NCI-H2227 (cell line): ENCODE data around the gene RGS11.

Experiments used
- DNase-seq: peaks from one replicate; lab custom pipeline; 2025; ENCODE audit not compliant: unreplicated experiment; lab: John Stamatoyannopoulos, UW

RGS11 gene

DNA sequence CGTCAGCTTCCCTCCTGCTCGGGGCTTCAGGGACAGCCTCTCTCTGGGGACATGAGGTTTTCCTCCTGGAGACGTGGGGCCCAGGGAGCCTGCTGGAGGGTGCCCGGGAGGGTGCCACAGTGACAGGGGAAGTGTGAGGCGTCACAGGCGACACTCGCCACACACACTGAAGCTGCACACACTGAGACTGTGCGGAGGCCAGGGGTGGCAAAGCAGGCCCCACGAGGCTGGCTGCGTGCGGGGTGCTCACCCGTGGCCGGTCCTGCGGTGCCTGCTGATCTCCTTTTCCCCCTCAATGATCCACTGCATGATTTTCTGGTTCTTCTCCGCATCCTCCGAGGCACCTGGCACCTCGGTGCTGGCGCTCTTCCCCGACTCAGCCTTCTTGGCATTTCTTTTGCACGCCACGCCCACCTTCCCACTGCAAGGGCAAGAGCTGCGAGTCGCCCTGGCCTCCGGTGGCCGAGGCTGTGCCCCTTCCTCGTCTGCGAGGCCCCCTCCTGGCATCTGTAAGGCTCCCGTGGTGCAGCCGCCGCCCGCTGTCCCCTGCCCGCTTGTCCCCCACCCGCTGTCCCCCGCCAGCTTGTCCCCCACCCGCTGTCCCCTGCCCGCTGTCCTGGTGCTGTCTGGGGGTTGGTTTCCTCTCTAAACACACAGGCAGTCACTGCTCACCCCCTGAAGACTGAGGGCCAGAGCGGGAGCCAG lies 21.2 kb upstream of the RGS11 start:
- no peak for DNase-seq

DNA sequence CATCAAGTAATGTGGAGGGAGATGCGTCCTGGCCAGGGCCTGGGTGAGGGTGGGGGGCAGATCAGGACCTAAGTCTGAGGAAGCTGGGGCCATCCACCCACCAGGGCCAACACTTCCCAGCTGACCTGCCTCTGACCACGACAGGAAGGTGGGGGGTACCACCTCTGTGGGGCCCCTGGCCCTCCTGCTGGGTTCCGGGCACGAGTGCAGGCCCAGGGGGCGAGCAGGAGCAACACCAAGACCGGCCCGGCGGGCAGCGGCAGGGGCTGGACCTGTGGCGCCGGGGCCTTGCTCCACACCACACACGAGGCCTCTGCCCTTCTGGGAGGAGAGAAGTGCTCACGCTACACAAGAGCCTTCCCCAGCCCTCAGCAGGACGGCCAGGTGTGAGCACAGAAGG lies 20.5 kb upstream of the RGS11 start:
- no peak for DNase-seq

DNA sequence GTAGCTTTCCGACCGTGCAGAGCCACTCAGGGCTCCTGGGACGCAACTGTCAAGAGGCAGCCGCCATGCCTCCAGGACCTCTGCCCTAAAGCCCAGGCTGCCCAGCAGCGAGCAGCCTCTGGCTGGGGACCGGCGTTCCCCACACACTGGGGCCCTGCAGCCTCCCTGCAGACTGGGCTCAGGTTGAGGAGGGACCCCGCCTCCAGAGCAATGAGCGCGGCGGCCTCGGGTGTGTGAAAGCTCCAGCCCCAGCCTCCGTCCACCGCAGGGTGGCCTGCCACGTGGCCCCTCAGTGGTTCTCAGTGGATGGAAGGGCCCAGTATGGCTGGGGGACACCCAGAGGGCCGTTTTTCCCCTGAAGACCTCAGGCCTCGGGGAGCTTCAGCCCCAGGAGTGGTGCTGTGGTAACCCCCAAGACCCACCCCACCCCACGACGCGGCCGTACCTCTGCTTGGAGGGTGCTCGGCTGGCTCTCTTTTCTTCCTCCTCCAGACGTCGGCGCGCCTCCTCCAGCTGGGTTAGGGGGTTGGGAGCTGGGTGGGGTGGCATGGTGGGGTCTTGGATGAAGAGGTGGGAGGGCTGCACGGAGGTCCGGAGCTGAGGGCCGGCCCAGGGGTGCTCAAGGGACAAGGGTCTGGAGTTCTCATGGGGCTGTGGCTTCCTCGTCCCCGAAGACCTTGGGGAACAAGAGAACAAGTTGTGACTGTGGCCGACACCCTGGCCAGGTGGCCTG lies 17.5 kb upstream of the RGS11 start:
- DNase-seq: no peak

DNA sequence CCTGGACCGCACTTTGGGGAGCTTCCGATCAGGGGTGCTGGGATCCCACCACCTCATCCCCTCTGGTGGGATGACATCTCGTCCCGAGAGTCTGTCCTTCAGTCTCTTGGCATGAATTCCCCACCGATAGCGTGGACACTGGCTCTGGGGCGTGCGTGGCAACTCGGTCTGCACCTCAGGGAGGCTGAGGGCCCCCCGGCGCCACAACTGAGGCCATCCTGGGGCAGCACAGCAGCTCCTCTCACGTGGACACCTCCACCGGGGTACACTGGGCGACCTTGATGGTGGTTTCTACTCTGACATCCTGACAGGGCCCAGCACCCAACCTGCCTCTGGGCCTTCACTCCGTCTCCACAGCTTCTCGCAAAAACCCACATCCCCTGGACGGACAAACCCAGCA lies 15.8 kb upstream of the RGS11 start:
- no peak for DNase-seq

DNA sequence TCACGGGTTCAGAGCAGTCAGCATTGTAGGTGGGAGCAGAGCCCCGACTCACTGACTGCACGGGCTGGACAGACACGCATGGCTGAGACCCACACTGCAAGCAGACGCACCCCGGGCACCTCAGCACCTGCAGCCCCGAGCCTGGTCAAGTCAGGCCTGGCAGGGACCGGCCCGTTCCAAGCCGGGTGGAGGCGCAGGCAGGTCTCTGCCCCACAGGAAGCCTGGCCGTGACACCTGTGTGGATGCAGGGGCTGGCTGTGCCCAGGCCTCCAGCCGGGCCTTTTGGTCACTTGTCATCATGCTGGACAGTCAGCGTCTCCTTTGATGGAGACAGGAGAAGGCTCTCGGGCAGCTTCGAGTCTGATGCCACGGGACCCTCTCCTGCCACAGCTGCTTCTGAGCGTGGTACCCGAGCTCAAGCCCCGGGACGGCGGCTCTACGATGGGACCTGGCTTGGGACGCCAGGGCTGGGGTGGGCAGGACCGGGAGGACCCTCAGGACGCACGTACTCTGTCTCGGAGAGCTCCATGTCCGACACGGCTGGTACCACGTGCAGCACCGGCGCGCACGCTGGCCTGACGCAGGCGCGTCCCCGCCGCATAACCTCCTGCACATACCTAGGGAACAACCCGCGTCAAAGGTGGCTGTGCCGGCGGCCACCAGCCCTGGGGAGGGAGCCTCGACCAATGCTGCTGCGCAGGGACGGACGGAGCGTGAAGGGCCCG lies 15.1 kb upstream of the RGS11 start:
- DNase-seq: no peak

DNA sequence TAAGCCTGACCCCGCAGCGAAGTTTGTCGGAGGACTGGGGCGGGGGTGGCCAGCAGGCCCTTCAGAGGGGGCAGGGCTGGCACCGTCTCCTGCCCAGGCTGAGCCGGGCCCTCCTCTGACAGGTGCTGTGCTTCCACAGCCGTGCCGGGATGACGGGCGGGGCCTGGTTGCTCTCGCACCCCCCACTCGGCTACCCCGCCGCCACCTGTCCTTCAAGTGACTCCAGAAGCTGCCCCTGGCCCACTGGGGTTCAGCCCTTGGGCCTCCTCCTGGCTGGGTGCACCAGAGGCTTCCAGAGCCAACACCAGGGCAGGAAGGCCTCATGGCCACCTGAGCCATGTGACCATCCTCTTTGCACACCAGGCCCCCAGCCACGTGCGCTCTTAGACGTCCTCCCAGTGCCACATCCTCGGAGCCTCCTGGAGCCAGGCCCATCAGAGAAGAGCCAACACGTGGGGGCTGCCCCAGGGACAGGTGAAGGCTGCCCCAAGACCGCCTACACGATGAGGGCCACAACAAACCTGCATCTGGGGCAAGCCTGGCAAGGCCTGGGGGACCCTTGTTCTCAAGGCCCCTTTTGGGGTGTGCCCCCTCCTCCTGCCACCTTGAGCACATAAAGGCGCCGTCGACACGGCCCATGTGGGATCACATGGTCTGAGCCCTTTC lies 14.4 kb upstream of the RGS11 start:
- DNase-seq: no peak

DNA sequence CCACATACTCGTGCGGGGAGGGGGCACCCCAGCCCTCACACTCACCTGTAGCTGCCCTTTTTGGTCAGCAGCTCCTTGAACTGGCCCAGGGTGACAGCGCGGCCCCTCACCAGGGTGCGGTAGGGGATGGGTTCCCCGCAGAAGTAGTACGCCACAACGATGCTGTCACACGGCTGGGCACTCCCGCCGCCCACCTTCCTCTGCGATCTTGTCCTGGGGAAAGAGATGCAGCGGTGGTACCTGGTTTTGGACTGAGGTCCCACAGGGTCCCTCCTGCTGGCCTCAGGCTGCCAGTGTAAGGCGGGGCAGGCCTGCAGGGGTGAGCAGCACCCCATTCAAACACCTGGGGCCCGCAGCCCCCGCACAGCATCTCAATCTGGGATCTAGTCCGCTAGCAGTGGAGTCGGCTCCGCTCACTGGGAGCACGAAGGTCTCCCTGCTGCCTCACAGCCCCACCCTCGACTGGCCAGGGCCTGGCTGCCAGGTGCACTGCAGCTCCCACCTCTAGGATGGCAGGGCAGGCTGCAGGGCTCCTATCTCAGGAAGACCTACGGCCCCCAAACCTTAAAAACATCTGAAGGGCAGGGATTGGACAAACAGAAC lies 13.8 kb upstream of the RGS11 start:
- DNase-seq: no peak

DNA sequence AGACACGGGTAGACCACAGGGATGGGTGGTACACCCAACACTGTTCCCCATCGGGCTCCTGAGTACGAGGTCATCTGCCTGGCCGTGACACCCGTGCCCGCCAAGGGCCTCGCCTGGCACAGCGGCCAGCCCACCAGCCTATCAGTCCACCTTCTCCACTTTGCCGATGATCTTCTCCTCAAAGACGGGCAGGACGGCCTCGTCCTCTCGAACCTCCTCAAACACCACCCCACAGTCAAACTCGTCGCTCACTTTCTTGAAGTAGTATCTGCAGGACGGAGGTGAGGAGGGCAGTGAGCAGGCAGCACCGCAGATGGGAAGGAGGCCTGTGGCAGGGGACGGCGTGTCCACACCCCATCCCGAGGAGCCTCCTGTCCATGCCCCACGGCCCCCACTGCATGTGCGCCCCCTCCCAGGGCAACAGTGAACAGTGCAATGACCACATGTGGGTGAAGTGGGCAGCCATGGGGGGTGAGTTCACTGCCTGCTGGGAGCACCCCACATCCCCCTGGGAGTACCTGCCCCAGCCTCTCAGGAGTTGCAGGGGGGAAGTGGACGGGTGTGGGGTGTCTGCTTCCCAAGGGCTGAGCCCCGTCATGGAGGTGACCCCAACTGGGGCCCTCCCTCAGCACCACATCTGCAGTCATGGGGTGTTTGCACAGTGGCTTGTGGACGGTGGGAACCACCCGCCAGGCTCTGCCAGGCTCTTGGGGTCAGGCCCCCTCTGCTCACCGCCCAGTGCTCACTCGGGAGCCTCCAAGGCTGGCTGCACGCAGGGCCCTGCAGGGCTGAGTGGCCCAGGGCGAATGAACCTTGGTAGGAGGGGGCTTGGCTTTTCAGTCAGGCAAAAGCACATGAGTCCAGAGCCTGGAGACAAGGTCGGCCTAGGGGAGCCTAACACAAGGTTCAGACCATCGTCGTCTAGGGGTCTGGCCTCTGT lies 12.5 kb upstream of the RGS11 start:
- no peak for DNase-seq

DNA sequence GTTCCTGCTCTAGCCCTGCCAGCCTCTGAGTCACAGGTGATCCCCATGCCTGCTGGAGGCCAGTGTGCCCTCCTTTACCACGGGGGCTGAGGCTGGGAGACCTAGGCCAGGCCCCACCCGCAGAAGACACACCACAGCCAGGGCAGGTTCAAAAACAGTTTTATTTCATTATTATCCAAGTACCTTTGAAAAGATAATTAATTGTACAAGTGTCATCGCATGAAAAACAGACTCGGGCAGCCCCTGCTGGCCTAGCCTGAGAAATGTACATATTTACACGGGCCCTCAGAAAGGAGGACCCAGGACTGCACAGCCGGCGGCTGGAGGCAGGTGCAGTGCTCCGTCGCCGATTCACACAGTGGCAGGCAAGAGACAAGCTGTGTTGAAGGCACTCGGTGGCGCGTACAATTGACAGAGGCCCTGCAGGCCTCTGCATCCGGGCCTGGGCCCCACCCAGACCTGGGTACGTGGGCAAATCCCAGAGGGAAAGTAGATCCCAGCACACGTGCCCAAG lies 11.6 kb upstream of the RGS11 start:
- DNase-seq: no peak

DNA sequence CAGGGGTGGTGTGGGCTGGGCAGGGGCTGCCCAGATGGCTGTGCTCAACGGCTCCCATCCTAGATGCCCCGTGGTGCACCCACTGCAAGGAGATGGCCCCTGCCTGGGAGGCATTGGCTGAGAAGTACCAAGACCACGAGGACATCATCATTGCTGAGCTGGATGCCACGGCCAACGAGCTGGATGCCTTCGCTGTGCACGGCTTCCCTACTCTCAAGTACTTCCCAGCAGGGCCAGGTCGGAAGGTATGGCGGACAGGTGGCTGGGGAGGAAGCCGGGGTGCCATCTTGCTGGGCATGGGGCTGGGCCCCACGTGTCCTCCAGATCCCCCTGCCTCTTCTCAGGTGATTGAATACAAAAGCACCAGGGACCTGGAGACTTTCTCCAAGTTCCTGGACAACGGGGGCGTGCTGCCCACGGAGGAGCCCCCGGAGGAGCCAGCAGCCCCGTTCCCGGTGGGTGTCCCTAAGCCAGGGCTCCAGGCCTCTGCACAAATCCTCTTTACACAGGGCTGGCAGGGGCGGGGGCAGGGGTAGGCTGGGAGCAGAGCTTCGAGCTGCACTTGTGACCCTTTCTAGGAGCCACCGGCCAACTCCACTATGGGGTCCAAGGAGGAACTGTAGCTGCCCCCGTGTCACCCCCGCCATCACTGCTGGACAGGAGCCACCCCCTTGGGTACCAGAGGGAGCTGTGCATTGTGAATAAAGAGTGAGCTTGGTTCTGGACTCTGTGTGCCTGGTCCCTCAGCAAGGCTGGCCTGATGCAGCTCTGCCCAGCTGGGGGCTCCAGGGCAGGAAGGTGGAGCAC lies 10.9 kb upstream of the RGS11 start:
- DNase-seq: no peak

DNA sequence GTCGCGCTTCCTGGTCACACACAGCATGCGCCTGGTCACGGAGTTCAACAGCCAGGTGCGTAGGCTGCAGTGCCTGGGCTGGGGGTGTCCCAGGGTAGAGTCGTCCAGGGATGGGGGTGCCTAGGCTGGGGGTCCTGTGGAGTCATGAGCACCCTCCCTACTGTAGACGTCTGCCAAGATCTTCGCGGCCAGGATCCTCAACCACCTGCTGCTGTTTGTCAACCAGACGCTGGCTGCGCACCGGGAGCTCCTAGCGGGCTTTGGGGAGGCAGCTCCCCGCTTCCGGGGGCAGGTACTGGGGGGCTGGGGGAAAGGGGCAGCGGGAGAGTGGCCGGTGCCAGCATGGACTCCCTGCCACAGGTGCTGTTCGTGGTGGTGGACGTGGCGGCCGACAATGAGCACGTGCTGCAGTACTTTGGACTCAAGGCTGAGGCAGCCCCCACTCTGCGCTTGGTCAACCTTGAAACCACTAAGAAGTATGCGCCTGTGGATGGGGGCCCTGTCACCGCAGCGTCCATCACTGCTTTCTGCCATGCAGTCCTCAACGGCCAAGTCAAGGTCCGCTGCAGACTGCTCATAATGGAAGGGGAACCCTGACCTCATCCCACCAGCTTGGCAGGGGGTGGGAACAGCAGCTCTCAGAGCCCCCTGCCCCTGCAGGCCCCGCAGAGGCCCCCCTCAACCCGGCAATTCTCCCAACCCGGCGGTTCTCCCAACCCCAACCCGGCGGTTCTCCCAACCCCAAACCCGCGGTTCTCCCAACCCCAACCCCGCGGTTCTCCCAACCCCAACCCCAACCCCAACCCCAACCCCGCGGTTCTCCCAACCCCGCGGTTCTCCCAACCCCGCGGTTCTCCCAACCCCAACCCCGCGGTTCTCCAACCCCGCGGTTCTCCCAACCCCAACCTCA lies 9.7 kb upstream of the RGS11 start:
- DNase-seq: no peak

DNA sequence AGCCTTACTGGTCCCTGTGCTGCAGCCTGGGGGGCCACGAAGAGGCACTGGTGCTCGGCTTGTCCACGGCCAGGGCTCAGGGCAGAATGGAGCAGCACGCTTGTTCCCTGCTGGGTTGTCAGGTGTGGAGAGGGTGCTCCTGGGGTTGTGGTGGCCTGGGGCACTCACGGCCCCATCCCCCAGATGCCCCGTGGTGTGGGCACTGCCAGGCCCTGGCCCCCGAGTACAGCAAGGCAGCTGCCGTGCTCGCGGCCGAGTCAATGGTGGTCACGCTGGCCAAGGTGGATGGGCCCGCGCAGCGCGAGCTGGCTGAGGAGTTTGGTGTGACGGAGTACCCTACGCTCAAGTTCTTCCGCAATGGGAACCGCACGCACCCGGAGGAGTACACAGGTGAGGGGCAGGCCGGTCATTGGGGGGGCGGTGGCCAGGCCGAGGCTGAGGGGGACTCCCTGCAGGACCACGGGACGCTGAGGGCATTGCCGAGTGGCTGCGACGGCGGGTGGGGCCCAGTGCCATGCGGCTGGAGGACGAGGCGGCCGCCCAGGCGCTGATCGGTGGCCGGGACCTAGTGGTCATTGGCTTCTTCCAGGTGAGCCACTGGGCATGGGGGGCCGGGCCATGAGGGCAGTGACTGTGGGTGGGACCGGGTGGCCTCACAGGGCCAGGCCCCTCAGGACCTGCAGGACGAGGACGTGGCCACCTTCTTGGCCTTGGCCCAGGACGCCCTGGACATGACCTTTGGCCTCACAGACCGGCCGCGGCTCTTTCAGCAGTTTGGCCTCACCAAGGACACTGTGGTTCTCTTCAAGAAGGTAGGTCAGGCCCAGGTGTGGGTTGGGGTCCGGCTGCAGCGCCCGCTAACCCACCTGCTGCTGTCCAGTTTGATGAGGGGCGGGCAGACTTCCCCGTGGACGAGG lies 8.7 kb upstream of the RGS11 start:
- DNase-seq: no peak

DNA sequence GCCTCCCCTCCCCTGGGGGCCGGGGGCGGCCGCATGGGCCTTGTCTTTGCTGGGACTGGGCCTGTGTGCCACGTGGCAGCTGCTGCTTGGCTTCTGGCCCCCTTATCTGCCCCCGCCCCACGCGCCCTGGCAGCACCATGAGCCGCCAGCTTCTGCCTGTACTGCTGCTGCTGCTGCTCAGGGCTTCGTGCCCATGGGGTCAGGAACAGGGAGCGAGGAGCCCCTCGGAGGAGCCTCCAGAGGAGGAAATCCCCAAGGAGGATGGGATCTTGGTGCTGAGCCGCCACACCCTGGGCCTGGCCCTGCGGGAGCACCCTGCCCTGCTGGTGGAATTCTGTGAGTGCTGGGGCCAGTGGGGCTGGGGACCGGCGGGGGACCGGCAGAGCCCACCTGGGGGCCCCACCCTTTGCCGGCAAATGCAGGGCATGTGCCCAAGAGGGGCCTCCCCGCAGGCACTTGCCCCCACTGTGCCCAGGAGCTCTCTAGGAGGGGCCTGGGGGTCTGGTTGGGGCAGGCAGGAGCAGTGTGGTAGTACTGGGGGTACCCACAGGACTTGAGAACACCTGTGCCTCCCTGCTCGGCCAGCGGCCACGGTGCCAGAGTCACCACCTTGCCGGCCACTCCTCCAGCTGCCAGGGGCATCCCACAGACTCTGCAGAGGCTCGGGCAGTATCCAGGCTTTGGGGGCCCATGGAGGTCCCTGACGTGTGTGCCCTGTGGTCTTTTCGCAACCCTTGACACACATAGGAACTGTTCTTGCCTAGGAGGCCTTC lies 7.5 kb upstream of the RGS11 start, which contains the start of gene PDIA2:
PDIA2 (plus strand) TSS at position 132 of the 773 bp plus-strand sequence; CDS start at position 138, 6 bp downstream.
- no peak for DNase-seq

DNA sequence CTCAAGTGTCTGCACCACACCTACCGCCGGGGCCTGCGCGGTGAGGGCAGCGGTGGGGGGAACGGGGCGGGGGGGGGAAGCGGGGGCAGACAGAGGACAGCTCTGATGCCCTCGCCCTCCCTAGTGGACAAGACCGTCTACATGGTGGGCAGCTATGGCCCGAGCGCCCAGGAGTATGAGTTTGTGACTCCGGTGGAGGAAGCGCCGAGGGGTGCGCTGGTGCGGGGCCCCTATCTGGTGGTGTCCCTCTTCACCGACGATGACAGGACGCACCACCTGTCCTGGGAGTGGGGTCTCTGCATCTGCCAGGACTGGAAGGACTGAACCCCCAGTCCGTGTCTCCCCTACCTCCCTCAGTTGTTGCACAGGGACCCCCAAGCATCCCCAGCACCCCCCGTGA lies 6.7 kb upstream of the RGS11 start:
- DNase-seq: no peak

DNA sequence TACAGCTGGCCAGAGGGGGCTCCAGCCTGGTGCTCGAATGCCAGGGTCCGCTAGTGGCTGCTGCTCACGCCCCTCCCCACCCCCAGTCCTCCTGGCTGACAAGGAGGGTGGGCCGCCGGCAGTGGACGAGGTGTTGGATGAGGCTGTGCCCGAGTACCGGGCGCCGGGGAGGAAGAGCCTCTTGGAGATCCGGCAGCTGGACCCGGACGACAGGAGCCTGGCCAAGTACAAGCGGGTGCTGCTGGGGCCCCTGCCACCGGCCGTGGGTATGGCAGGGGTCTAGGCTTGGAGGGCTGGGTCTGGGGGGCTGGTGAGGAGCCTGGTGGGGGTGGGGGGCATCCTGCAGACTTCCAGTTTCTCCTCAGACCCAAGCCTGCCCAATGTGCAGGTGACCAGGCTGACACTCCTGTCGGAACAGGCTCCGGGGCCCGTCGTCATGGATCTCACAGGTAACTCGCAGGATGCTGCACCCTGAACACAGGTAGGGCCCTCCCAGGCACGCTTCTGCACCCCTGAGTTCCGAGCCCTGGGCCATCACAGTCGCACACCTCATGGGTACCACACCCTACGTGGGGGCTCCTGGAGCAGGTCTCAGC lies 6.0 kb upstream of the RGS11 start:
- no peak for DNase-seq
